SK-N-SH (cell line): Measurements from ENCODE around the gene FADS2.

Experiments
- CTCF ChIP-seq: fragments of 200-600 bp; sonication (generic); IDR thresholded peaks from 2 replicates; pipeline ENCODE4 v1.6.1; 2017; ENCODE audit warnings: antibody characterized with exemption, mild to moderate bottlenecking, moderate library complexity
- FOXM1 ChIP-seq: IDR thresholded peaks from 2 replicates; pipeline ENCODE4 v1.4.0; 2012; ENCODE audit warnings: low read depth, mild to moderate bottlenecking
- NFIC ChIP-seq: IDR thresholded peaks from 2 replicates; pipeline ENCODE4 v1.4.0; 2012; ENCODE audit warnings: borderline replicate concordance
- RAD21 ChIP-seq: IDR thresholded peaks from 2 replicates; pipeline ENCODE4 v1.6.1; 2012; ENCODE audit warnings: mild to moderate bottlenecking, low read length
- RCOR1 ChIP-seq: fragments of 150-350 bp; IDR thresholded peaks from 2 replicates; pipeline ENCODE4 v1.6.1; 2017; ENCODE audit warnings: antibody characterized with exemption, low read length
- REST ChIP-seq: IDR thresholded peaks from 2 replicates; pipeline ENCODE4 v1.6.1; 2012; ENCODE audit warnings: mild to moderate bottlenecking, low read depth, low read length, moderate library complexity
- RFX5 ChIP-seq: IDR thresholded peaks from 2 replicates; pipeline ENCODE4 v1.6.1; 2012; ENCODE audit warnings: mild to moderate bottlenecking, improper control_type of control experiment, low read length
- SIN3A ChIP-seq: IDR thresholded peaks from 2 replicates; pipeline ENCODE4 v1.6.1; 2012; ENCODE audit warnings: low read depth, mild to moderate bottlenecking, low read length, moderate library complexity, borderline replicate concordance
- TAF1 ChIP-seq: IDR thresholded peaks from 2 replicates; pipeline ENCODE4 v1.6.1; 2012; ENCODE audit warnings: low read depth, mild to moderate bottlenecking, low read length, moderate library complexity, borderline replicate concordance
- TEAD4 ChIP-seq: IDR thresholded peaks from 2 replicates; pipeline ENCODE4 v1.4.0; 2012; ENCODE audit warnings: mild to moderate bottlenecking, borderline replicate concordance; ENCODE audit not compliant: insufficient read depth
- TF ChIP-seq, protein P1 (sequence below): IDR thresholded peaks from 2 replicates; pipeline ENCODE4 v1.4.0; 2012; ENCODE audit warnings: low read depth, borderline replicate concordance

DNA sequence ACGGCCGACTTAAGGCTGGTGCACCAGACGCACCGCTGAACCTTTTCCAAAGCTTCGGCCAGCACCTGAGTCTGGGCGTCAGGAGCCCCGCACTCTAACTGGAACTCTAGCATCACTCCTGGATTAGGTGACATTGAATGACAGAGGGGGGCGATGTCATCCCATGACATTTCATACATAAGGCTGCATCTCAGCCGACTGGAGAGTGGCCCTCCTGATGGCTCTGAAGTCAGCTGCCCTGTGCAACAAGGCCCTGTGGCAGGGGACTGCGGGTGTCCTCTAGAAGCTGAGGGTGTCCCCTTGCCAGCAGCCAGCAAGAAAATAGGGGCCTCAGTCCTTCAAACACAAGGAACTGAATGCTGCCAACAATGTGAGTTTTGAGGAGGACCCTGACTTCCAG lies 73.3 kb downstream of the FADS2 start:
- TF ChIP-seq CTCF (no peak), REST (no peak), SIN3A (no peak), TEAD4 (no peak), TAF1 (no peak), FOXM1 (no peak), RAD21 (peak; percentile 47), NFIC (no peak), RCOR1 (no peak), RFX5 (no peak)
- TF ChIP-seq, protein P1, sequence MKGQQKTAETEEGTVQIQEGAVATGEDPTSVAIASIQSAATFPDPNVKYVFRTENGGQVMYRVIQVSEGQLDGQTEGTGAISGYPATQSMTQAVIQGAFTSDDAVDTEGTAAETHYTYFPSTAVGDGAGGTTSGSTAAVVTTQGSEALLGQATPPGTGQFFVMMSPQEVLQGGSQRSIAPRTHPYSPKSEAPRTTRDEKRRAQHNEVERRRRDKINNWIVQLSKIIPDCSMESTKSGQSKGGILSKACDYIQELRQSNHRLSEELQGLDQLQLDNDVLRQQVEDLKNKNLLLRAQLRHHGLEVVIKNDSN: no peak
